K562 (cell line): ENCODE results near the gene SIM1. TPM values are rescaled to one million over a fixed set of nuclear protein-coding genes. Genes with fewer than 3 reads are reported as not detected.

ENCODE experiments used
- E4F1 ChIP-seq: fragments of 250-450 bp; sonication (Bioruptor Pico); IDR thresholded peaks from 2 replicates; pipeline ENCODE4 v1.5.0; 2021; ENCODE audit warnings: mild to moderate bottlenecking, borderline replicate concordance
- EGR1 ChIP-seq: fragments of 450-650 bp; conservative IDR thresholded peaks from 2 replicates; pipeline ENCODE4 v1.6.1; 2017; ENCODE audit warnings: mild to moderate bottlenecking
- FOXJ2 ChIP-seq: fragments of 200-800 bp; sonication (Bioruptor generic); IDR thresholded peaks from 2 replicates; pipeline ENCODE4 v1.6.1; 2016; ENCODE audit warnings: missing genetic modification characterization, missing compliant biosample characterization
- MAFF ChIP-seq: IDR thresholded peaks from 2 replicates; pipeline ENCODE4 v1.6.1; 2012; ENCODE audit warnings: low read length, improper control_type of control experiment
- NCOA1 ChIP-seq: fragments of 450-650 bp; IDR thresholded peaks from 2 replicates; pipeline ENCODE4 v1.6.1; 2016; ENCODE audit warnings: low read depth
- RBM14 ChIP-seq: fragments of 200-400 bp; formaldehyde crosslinking; IDR thresholded peaks from 2 replicates; pipeline ENCODE4 v1.6.1; 2018; ENCODE audit warnings: low read depth, mild to moderate bottlenecking, low read length, moderate library complexity, borderline replicate concordance; ENCODE audit not compliant: insufficient read depth
- RERE ChIP-seq: sonication (generic); formaldehyde crosslinking; IDR thresholded peaks from 2 replicates; pipeline ENCODE4 v1.8.0; 2023; ENCODE audit warnings: missing genetic modification reagents, mild to moderate bottlenecking, borderline replicate concordance
- polyA plus RNA-seq, 8 experiments: library from polyadenylated mRNA; depleted of rRNA in 4 of 8; stranded (reverse) in 5 of 8; unstranded in 3 of 8; fragments of >200 nt; fragmentation: Nextera tagmentation in 2 of 8; fragmentation: Illumina TruSeq in 1 of 8; extraction: Ambion mirVana in 2 of 8; extraction: Trizol in 1 of 8; gene quantifications; 2 replicates each; pipeline versions ENCODE4 v1.2.1 to v1.2.3, GENCODE V29; 2011 to 2014; ENCODE audit warnings: inconsistent platforms in 1 of 8, missing spikeins in 1 of 8
- total RNA-seq, 7 experiments: library from RNA; depleted of rRNA in 6 of 7; stranded (reverse); fragments of >200 nt in 6 of 7; fragmentation: Illumina TruSeq in 2 of 7; extraction: Trizol in 2 of 7; gene quantifications; 2 replicates each; pipeline versions ENCODE4 v1.2.1 to v1.2.3, GENCODE V29; 2011 to 2021; ENCODE audit warnings: low replicate concordance in 1 of 7

SIM1 gene
- total and polyA plus RNA-seq, 9 of the 15 experiments (the other 6 are each of a cell fraction or from before 2014, with no cell fraction given): not detected

- TF ChIP-seq E4F1 (no peak), EGR1 (no peak), NCOA1 (no peak), RERE (CRISPR knock-in tag) (no peak), FOXJ2 (tag) (no peak), MAFF (no peak), RBM14 (no peak)
Observed at GRCh38 chr6:100488244-100488643, 23.5 kb upstream of the SIM1 start (continued).
